Putamen (tissue), 1 donor: ENCODE results near the gene ST7L.
"Not testable (repeated sequence)": the region's sequence is repeated elsewhere in the genome, so short reads cannot be mapped to it uniquely, and the experiment has no call there.

Experiments used
- DNase-seq: peaks from one replicate; pipeline ENCODE4 v3.0.0-alpha.2; 2016; ENCODE audit warnings: low spot score

ST7L gene

DNA sequence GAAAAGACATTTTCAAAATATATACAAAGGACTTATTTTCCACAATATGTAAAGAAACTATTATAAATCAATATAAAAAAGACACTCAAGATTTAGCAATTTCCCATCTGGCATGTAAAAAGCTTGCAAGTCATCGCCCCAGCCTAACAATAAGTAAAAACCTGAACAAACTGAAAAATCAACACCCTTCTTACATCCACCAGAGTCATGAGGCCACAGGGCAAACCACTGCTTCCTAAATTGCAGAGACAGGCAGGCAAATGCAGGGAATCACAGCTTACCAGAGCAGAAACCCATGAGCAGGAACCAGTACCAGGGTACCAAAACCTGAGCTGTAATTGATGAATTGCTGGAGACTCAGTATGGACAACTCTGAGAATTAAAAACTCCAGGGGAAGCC lies 126.9 kb downstream of the ST7L start:
- DNase-seq: no peak

DNA sequence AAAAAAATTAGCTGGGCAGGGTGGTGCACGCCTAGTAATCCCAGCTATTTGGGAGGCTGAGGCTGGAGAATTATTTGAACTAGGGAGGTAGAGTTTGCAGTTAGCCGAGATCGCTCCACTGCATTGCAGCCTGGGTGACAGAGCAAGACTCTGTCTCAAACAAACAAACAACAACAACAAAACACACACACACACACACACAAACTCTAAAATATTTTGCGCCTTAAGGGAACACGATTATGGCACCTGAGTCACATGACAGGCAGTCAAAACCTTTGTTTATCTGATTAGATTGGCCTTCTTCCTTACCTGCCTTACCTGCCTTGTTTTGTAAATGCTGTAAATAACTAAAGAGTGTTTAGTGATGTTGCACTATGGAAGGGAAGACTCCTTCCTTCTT lies 130.8 kb downstream of the ST7L start:
- DNase-seq: no peak

DNA sequence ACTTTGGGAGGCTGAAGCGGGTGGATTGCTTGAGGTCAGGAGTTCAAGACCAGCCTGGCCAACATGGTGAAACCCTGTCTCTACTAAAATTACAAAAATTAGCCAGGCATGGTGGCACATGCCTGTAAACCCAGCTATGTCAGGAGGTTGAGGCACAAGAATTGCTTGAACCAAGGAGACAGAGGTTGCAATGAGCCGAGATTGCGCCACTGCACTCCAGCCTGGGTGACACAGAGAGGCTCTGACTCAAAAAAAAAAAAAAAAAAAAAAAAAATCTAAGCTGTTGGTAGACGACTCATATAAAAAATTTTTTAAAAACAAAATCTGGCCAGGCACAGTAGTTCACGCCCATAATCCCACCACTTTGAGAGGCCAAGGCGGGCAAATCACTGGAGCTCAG lies 131.3 kb downstream of the ST7L start:
- not testable (repeated sequence) for DNase-seq

DNA sequence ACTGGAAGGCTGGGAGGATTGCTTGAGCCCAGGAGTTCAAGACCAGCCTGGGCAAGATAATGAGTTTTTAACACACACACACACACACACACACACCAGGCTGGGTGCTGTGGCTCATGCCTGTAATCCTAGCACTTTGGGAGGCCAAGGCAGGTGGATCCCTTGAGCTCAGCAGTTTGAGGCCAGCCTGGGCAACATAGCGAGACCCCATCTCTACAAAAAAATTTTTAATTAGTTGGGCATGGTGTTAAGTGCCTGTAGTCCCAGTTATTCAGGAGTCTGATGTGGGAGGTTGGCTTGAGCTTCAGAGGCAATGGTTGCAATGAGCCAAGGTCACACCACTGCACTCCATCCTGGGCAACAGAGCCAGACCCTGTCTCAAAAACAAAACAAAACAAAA lies 132.9 kb downstream of the ST7L start:
- DNase-seq: not testable (repeated sequence)

DNA sequence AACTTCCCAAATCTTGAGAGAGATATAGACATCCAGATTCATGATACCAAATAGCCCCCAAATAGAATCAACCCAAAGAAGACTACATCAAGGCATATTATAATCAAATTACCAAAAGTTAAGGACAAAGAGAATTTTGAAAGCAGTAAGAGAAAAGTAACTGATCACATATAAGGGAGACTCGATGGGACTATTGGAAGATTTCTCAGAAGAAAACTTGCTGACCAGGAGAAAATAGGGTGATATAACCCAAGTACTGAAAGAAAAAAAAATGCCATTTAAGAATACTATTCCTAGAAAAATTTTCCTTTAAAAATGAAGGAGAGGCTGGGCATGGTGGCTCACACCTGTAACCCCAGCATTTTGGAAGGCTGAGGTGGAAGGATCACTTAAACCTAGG lies 140.6 kb downstream of the ST7L start:
- no peak for DNase-seq

DNA sequence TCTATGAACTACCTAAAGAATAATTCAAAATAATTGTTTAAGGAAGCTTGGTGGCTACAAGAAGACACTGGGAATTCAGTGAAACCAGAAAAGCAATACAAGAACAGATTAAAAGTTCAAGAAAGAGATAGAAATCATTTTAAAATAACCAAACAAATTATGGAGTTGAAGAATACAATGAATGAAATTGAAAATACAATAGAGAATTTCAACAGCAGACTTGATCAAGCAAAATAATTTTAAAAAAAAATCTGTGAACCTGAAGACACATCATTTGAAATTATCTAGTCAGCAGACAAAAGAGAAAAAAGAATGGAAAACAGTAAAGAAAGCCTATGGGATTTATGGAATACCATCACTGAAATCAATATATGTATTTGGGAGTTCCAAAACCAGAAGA lies 141.4 kb downstream of the ST7L start:
- no peak for DNase-seq
